ENCODE results near the gene CDK1.

The CDK1 gene

DNA sequence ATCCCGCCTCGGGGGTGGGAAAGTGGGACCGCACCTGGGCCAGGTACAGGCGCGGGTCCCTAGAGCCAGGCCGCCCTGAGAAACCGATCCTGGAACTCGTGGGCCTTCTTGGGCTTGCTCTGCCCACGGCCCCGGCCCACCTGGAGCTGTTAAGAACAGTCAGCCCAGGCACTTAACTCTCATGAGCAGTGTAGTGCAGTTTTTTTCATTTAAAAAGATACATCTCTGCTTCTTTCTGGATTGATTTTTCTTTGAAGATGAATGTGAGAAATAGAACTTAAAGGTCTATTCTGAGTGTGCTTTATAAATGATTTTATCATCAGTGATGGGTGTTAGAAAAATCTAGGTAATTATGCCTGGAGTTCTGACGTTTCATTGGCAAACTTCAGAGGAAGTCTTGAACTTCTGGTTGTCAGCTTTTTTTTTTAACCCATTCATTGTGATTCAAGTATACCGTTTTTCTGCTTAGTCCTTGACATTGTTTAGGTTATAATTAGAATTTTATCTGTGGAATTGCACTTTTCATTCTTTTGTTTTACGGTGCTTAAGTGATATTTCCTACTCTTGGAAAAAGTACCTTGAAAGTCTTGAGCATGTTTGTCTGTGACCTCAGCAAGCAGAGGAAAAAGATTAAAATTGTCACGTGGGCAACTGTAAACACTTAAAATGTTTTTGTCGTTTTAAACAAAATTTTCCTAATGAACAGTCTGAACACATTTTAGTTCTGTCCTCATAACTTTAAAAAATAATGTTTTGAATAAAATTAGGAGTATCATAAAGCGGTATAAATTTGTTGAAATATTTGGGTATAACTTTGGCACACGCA lies 906 bp downstream of the CDK1 start:
- DNase-seq, result no peak

DNA sequence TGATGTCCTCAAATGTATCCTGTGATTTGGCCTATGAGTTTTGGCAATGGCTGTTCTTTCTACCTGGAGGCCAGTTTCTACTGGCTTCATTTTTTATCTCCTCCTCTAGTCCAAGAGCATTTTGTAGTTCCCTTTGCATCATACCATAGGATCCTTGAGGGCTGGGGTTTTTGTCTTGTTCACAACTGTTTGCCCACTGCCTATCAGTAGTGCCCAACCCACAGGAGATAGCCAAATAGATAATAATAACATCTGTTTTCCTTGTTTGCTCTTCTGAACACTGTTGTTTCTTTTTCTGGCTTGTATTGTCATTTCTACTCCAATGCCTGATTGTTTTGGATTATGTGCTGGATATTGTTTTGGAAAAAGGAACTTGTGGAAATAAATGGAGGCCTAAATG lies 3.4 kb downstream of the CDK1 start:
- no peak for DNase-seq

DNA sequence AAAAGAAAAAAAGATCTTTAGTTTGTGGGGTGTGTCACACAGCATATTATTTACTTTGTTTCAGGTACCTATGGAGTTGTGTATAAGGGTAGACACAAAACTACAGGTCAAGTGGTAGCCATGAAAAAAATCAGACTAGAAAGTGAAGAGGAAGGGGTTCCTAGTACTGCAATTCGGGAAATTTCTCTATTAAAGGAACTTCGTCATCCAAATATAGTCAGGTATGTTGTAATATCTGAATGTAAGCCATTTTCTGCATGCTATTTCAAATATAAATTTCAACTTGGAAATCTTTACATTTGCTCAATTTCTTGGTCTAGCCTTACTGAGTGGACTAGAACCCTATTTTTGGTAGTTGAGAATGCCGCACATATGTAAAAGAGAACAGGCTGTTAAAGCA lies 6.4 kb downstream of the CDK1 start:
- no peak for DNase-seq

DNA sequence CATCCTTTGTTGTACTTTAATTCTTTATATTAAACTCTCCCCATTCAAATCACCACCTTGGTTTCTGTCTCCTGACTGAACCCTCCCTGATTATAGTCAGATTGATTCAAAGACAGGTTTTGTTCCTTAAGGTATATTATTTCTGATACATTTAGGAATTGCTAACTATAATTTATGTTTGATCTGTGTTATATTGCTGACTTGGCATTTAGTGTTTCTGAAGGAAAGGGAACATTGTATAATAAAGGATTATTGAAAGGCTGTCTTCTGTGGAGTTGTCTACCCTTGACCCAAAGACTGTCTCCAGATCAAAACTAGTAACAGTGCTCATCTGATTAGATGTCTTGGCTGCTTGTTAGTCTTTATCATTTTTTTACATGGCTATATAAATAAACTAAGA lies 10.3 kb downstream of the CDK1 start:
- no peak for DNase-seq

DNA sequence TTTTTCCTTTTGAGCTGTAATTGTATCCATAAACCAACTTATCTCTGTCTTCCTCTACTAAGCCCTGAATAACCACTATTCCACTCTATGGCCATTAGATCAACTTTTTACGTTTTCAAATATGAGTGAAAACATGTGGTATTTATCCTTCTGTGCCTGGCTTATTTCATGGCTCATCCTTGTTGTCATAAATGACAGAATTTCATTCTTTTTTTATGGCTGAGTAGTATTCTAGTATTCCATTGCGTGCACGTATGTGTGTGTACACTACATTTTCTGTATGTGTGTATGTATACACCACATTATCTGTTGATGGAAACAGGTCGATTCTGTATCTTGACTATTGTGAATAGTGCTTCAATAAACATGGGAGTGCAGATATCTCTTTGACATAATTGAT lies 11.1 kb downstream of the CDK1 start:
- DNase-seq, result no peak

DNA sequence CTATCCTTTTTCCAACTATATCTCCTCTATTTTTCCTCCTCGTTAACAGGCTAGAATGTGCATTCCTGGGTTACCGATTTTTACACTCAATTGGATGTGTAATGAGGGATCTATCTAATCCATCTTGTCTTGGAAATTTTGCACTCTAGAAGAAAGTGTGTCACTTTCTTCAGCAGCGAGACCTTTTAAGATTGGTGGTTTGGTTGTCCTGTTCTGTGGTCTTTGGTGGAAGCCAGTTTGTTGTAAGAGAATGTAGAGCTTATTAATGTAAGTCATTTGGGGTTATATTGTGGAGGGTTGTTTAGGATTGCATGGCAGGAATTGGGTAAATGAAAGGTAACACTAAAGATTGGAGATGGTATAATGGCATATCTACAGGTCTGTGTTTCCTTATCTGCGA lies 16.7 kb downstream of the CDK1 start:
- no peak for DNase-seq

DNA sequence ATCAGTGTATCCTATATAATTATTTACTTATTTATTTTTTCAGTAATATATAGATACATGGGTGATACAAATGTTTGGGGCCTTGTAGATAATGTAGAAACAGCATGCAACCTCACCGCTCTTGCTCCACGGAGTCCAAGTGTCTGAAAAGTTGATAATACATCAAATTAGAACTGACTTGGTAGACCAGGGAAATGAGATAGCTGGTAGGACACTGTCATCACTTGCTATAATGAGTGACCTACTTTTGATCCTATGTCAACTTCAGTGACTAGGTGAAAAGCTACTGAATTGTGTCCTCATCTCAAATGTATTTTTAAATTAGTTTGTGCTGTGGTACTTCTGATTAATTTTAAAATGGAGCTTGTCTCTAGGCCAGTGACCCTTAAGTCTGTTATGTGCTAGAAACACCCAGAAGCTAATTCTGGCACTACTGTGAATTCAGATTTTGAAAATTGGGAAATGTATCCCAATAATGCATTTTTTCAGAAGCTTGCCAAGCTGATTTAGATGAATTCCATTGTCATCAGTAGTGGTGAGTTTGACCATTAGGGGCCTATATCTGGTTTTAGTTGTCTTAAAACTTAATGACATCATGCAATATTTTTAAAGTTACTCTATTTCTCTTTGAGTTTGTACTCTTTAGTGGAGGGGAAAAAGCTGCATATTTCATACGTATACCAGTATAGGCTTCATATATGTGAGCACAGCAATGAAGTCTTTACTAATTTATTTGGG lies 17.4 kb downstream of the CDK1 start:
- DNase-seq, result no peak

DNA sequence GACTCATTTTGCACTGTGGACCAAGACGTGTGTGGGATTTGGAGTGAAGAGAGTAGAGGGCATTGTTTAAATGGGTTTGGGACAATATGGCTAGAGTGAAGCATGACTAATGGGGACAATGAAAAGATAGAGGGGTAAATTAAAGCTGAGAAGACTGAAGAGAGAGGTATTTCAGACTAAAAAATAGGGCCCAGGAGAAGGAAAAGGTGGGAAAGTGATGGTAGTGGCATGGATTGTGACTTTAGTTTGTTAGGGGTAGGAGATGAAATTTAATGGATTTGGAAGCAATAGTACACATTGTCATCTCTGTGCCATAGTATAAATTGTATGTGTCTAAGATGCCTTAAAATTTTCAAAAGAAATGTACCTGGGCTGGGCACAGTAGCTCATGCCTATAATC lies 18.2 kb downstream of the CDK1 start:
- no peak for DNase-seq

DNA sequence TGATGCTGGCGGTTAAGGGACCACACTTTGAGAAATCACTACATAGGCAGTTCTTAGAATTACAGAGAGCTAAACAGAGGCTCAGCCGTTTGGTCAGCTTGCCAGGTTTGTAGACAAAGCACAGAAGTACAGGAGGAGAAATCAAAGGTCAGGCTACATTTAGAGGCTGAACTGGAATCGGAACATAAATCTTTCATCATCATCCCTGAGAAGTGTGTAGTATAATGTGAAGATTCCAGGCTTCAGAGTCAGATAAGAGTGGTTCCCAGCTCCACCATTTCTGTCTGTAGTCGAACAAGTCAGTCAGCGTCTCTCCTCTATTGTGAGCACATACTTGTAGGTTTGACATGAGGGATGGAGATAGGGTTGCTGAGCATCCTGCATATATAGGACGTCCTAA lies 18.9 kb downstream of the CDK1 start:
- DNase-seq, result no peak

DNA sequence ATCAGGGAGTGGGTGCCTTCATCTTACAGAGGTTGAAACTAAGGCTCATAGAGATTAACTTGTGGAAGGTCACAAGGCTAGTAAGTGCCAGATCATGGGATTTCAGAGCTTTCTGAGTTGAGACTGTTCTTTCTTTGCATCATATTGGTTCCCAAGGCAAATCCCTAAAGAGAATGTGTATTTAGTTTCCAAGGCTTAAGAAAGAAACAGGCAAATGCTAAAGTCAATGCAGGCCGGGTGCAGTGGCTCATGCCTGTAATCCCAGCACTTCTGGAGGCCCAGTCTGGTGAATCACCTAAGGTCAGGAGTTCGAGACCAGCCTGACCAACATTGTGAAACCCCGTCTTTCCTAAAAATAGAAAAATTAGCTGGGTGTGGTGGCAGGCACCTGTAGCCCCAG lies 19.8 kb downstream of the CDK1 start:
- no peak for DNase-seq

DNA sequence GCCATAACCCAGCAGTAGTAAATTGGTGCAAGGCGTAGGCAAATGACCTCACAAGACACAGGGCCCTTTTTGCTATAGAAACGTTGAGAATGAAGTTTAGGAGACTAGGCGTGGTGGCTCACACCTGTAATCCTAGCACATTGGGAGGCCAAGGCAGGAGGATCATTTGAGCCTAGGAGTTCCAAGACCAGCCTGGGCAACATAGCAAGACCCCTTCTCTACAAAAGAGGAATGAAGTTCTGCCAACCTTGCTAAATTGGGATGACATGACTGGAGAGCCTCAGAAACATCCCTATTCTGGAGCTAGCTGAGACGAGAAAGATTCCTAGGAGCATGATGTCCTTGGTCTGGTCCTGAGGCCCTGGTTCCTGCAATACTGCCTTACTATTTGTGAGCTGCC lies 20.6 kb downstream of the CDK1 start:
- DNase-seq, result no peak

DNA sequence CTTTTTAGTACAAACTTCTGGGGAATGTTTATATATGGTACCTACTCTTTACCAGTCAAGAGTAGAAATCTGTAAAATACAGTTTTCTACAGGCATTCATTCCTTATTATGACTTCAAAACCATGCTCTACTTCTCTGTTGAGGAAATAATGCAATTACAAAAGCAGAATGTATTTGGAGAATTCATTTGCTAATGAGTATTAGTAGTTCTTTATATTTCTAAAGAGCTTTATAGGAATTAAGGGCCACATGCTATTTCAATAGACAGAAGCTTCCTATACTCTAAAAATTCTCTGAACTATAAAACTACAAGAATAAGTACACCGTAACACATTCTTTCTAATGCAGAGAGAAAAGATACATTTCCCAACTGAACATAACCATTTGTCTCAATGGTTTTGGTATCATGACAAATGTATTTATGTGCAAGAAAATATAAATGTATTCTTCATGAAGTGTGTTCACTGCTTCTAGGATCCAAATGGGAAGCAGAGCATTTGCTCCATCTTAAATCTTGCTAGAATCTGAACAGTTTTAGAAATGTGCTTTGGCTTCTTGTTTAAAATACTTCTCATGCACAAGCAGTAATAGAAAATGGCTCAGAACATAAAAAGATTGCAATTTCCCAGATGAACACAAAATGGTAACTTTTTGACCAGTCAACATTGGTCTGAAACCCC lies 21.8 kb downstream of the CDK1 start:
- DNase-seq, result no peak

DNA sequence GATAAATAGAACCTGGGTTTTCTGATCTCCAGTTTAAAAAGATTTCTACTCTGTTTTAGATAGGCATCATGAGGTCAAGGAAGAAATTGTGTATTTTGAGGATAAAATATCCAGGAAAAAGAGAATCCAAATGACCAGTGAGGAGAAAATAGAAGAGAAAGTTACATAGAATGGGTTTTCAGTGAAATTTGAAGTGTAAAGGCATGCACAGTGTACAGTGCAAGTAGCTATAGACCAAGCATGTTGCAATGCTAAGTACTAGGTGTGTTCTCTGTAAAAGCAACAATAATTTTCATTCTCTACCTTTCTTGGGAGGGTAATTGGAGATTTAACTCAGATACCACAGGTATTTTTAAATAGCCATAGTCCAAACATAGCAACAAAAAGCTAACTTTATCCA lies 22.6 kb downstream of the CDK1 start:
- no peak for DNase-seq

DNA sequence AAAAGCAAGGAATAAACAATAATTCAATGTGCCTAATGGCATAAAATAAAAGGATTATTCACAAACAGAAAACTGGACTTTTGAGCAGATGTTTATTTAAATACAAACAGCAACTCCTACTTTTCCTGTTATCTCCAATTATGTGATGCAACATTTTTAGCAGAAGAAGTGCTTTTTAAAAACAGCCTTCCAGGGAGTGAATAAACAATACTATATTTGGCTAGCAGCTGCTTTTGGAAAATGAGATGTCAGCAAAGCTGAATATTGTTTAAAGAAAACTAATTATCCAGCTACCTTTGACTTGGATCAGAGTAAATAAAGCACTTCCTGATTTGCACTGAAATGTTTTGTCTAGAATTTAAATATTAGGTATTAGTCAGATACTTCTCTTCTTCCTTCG lies 23.2 kb downstream of the CDK1 start:
- DNase-seq, result no peak

DNA sequence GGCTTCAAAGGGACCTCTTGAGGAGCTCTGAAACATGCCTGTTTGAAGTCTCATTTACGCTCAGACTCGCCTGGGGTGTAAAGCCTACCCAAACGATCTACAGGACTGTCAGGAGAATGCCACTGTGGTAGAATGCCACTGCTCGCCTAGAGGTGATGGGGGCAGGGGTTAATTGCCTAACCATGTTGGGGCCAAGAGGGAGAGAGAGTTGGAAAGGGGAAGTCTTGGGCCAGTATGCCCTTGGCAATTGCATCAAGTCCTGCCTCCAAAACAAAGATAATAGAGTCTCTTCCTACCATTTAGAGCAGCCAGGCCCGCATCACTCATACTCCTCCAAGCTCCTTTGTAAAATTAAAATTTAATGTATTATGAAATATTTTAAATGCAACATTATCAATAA lies 25.2 kb downstream of the CDK1 start:
- DNase-seq, result no peak

DNA sequence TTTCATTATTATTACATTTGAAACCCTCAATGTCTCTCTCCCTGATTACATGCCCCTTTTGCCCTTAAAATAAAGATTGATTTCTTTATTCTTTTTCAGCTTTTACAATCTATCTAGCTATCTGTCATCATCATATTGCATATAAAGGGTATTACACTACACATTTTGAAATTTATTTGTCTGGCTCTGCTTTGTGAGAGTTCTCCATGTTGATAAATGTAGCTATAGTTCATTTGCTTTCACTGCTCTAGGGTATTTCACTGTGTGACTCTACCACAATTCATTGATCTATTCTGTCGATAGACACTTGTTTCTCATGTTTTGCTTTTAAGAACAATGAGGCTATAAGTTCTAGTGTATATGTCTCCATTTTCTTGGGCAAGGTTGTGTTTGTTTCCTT lies 25.6 kb downstream of the CDK1 start:
- no peak for DNase-seq

DNA sequence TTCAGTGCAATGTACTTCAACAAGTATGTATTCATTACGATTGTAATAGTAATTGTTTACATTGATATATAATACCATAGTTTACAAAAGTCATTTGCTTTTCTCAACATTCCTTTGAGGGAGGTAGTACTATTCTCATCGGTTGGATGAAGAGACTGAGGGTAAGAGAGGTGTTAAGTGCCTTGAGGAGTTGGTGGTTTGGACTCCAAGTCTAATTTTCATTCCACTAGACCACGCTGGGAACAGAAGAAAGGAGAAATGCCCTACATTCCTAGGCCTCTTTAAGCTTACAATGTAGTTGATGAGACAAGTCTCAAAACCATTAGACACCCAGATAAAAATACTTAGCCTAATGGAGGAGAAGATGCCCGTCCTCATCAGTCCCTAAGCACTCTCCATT lies 28.6 kb downstream of the CDK1 start:
- no peak for DNase-seq

DNA sequence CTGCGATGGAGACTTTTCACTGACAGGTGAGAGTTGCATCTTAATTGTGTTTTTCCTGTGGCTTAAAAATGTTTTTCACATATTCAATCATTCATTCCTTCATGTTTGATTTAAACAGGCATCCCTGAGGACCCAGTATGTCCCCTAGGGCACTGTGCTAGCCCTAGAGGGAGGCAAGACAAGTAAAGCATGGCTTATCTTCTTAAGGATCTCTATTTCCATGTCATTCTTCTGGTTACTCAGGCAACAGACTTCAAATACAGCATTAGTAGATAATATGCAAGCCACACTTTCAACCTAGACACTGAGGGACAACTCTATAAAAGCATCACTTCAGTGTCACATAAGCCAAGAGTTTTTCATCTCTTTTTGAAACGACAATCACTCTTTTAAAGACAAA lies 29.2 kb downstream of the CDK1 start:
- no peak for DNase-seq

DNA sequence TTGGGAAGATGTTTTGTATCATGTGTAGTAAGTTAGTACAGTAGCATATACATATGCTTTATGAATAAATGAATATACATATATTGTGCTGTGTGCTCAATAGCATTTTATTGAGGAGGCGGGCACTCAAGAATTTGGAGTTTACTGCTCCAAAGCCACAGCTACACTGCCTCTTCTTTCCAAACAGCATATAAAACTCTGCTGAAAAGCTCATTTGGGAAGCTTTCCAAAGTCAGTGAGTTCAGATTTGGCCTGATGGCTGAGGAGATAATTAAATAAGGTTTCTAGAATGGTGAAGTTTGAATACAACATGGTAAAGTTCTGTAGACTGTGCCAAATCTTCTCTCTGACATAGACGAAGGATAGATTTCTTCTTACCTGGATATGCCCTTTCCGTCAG lies 29.8 kb downstream of the CDK1 start:
- DNase-seq, result no peak

DNA sequence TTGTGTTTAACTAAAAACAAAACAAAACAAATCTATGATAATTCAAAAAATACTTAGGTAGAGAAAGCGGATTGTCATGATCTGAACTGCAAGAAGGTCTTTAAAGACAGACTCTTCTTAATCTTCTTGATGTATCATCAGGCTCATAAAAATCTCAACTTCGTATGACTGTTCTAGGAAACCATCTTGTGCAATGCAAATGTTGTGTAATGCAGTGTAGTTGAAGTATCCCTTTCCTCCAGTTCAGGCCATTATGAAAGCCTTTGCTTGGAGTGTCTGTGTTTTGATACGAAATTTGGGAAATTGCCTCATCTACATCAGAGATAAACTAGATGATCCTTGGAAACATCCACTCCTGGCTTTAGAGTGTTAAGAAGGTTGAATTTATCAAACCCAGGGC lies 30.9 kb downstream of the CDK1 start:
- DNase-seq, result no peak

DNA sequence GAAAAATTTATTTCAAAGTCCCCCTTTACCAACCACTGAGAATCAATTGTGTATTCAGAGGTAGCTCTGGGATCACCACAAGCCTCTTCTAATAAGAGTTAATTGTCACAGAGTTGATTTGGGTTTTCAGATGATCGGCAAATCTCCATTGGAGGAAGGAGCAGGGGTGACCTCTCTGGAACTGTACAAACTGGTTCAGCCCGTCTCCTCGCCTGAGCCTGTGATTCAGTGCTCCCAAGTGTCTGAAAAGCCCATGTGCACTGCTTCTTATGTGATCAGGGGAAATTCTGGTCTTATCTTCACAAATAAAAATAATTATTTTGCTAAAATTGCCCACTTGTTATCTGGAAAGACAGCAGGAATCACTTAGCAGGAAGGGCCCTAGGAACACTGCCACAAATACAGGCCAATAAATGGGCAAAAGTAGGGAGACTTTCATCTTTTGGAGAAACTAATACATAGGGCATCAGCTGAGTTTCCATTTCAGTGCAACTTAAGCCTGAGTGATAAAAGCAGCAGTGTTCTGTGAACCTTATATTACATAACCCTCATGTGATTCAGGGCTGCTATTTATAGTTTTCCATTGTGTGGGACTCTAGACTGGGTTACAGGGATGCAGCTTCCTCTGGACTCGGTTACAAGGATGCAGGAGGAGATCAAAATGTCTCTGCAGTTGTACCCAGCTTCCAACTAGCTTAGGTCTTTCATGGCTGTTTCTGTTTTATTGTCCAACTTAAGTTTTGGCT lies 32.3 kb downstream of the CDK1 start:
- DNase-seq, result no peak

DNA sequence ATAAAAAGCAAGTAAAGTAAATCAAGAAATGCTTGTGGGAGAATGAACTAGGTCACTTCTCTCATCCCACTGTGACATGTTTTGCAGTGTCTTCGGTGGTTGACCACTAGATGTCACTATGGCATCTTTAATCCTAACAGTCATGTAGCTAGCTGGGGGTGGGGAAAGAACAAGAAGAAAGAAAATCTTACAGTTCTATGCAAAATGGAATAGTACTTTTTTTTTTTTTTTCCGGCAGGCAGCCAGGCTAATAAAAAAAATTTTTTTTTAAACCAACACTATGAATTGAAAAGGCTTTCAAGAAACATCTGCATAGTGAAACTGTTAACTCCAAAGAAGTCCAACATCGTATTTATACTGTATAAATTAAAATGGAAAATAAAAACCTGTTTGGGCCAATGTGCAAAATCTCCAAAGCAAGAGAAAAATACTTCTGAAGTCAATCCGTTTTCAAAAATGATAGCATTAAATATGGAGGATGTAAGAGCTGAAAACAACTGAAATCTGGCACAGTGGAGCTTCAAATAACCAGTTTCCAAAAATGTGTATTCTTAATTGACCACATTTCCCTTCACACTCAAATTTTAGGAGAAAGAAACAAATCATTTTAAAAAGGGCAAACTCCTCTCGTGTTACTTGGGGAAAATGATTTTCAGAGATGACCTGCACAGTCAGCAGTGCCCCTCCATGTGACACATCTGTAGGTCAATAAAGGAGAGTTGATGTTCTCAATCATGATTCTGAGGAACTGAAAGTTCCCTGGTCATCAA lies 38.5 kb downstream of the CDK1 start:
- no peak for DNase-seq

DNA sequence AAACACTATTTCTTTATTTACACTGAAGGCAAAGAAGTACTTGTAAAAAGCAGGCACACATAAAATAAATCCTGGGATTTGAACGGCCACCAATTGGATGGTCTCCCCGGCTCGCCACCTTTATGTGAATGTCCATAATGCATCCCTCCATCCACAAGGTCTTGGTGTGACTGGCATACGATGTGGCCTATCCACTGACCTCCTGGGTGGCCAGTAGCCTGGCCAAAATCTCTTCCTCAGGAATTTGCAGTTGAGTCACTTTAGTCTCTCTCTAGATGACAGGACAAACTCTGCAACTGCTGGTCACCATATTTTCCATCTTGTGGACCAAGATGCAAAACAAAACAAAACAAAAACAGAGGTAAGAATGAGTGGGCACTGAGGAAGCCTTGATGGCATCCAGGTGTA lies 39.1 kb downstream of the CDK1 start:
- no peak for DNase-seq

Measured in activated naive CD4-positive, alpha-beta T cell treated with anti-CD3 and anti-CD28 coated beads, Interleukin-2, amount 50 U/mL, for 16 hours (primary cell).